Tibial nerve (tissue), 4 donors: ENCODE measurements around the gene LRRC4B. TPM values are rescaled to one million over a fixed set of nuclear protein-coding genes. Genes with fewer than 3 reads are reported as not detected.
A peak's percentile ranks its signal among the peaks of the same experiment; 100 is the strongest.

Source experiments
- DNase-seq, 2 donors: peaks; one replicate each; pipeline ENCODE4 v3.0.0-alpha.2; 2019; ENCODE audit warnings: low spot score in 2 of 2
- H3K27ac ChIP-seq, 4 donors: fragments of 200-600 bp; sonication (generic) in 3 of 4; one replicate each; pipeline ENCODE4 v1.5.1; 2017 to 2019; ENCODE audit warnings: mild to moderate bottlenecking in 1 of 4
- H3K27me3 ChIP-seq, 2 donors: fragments of 200-600 bp; sonication (generic) in 1 of 2; one replicate each; pipeline versions ENCODE4 v1.5.1 to v1.6.0; 2017 to 2019
- H3K36me3 ChIP-seq, 3 donors: fragments of 200-600 bp; sonication (generic); one replicate each; pipeline ENCODE4 v1.5.1; 2018 to 2019
- H3K4me1 ChIP-seq, 4 donors: fragments of 200-600 bp; sonication (generic) in 3 of 4; one replicate each; pipeline ENCODE4 v1.5.1; 2017 to 2019
- H3K4me3 ChIP-seq, 4 donors: fragments of 200-600 bp; sonication (generic) in 3 of 4; one replicate each; pipeline ENCODE4 v1.5.1; 2017 to 2019; ENCODE audit warnings: mild to moderate bottlenecking in 1 of 4, moderate library complexity in 1 of 4
- H3K9me3 ChIP-seq, 4 donors: fragments of 200-600 bp; sonication (generic) in 3 of 4; one replicate each; pipeline ENCODE4 v1.5.1; 2017 to 2019
- CTCF ChIP-seq, 5 experiments: fragments of 200-600 bp in 3 of 5; fragments of 450-650 bp in 2 of 5; sonication (generic) in 3 of 5; IDR thresholded peaks; one replicate each; pipeline ENCODE4 v1.5.1; 2016 to 2019; ENCODE audit warnings: antibody characterized with exemption in 5 of 5, mild to moderate bottlenecking in 3 of 5, moderate library complexity in 2 of 5
- EP300 ChIP-seq, 2 donors: sonication (generic); formaldehyde crosslinking; IDR thresholded peaks; one replicate each; pipeline ENCODE4 v1.6.1; 2017; ENCODE audit warnings: antibody characterized with exemption in 2 of 2, mild to moderate bottlenecking in 1 of 2
- POLR2A ChIP-seq, 2 donors: fragments of 450-650 bp; IDR thresholded peaks; one replicate each; pipeline ENCODE4 v1.6.1; 2017; ENCODE audit warnings: antibody characterized with exemption in 2 of 2, mild to moderate bottlenecking in 2 of 2, moderate library complexity in 2 of 2
- WGBS, 2 donors: methylation state at CpG; one replicate each; pipeline ENCODE4 v1.1.5; 2018; 5-methylcytosine and 5-hydroxymethylcytosine counted together
- total RNA-seq, 4 donors: library from RNA; depleted of rRNA; stranded (reverse); fragments of >200 nt; gene quantifications; one replicate each; pipeline ENCODE4 v1.1.0, GENCODE V29; 2016

Gene LRRC4B
- total RNA-seq, 4 donors from 2014 or later = 1.0 to 3.7 (median 2.8) TPM

GRCh38 chr19:50551715-50552187 lies 16.5 kb downstream of the LRRC4B start:
- no peak for DNase-seq
- peaks cover 0 to 87% of the 10 kb centered on the region in 2 donors for H3K27me3 ChIP-seq

GRCh38 chr19:50551034-50551714 lies 17.1 kb downstream of the LRRC4B start:
- Histone ChIP-seq H3K27ac (no peak overlapping the region), H3K4me3 (peak overlapping the region in 2 of 4 donors; percentile 11 to 41), H3K27me3 (peaks cover 0 to 81% of the 10 kb centered on the region in 2 donors), H3K4me1 (peaks cover 0 to 18% (median 0%) of the 10 kb centered on the region in 4 donors), H3K9me3 (no peaks in the 10 kb centered on the region), H3K36me3 (no peaks in the 10 kb centered on the region)
- 9 to 17% methylated on average over 32 of the region's 32 CpGs for WGBS, 2 donors
- DNase-seq = no peak
- no peak for TF ChIP-seq POLR2A (IDR thresholded peaks at IDR 0.05)
- TF ChIP-seq EP300 (IDR thresholded peaks at IDR 0.05) = no peak
- no peak for TF ChIP-seq CTCF (IDR thresholded peaks at IDR 0.05)

More at GRCh38 chr19:50551715-50552187, 16.5 kb downstream of the LRRC4B start:
- H3K4me1 ChIP-seq = peaks cover 0 to 24% (median 2%) of the 10 kb centered on the region in 4 donors
- no peaks in the 10 kb centered on the region for H3K9me3 ChIP-seq
- H3K27ac ChIP-seq = no peak overlapping the region
- peak overlapping the region in 1 of 4 donors; percentile 41 for H3K4me3 ChIP-seq
- TF ChIP-seq POLR2A (IDR thresholded peaks at IDR 0.05) = no peak
- TF ChIP-seq CTCF (IDR thresholded peaks at IDR 0.05) = no peak
- no peak for TF ChIP-seq EP300 (IDR thresholded peaks at IDR 0.05)
- H3K36me3 ChIP-seq = no peaks in the 10 kb centered on the region
- 1% methylated on average over 21 of the region's 22 CpGs for WGBS, 2 donors

GRCh38 chr19:50550594-50550966 lies 17.7 kb downstream of the LRRC4B start:
- no peaks in the 10 kb centered on the region for H3K36me3 ChIP-seq
- peaks cover 0 to 75% of the 10 kb centered on the region in 2 donors for H3K27me3 ChIP-seq
- no peak for TF ChIP-seq CTCF (IDR thresholded peaks at IDR 0.05)
- no peak for TF ChIP-seq EP300 (IDR thresholded peaks at IDR 0.05)
- TF ChIP-seq POLR2A (IDR thresholded peaks at IDR 0.05) = no peak

GRCh38 chr19:50549927-50550593 lies 18.2 kb downstream of the LRRC4B start:
- H3K4me1 ChIP-seq = peaks cover 0 to 13% (median 0%) of the 10 kb centered on the region in 4 donors
- H3K36me3 ChIP-seq = no peaks in the 10 kb centered on the region
- H3K27me3 ChIP-seq = peaks cover 0 to 70% of the 10 kb centered on the region in 2 donors
- no peak overlapping the region for H3K27ac ChIP-seq
- H3K4me3 ChIP-seq = peak overlapping the region in 1 of 4 donors; percentile 41
- no peak for DNase-seq
- 52 to 60% methylated on average over 14 to 15 of the region's 17 CpGs for WGBS, 2 donors
- no peaks in the 10 kb centered on the region for H3K9me3 ChIP-seq
- no peak for TF ChIP-seq EP300 (IDR thresholded peaks at IDR 0.05)
- no peak for TF ChIP-seq CTCF (IDR thresholded peaks at IDR 0.05)
- no peak for TF ChIP-seq POLR2A (IDR thresholded peaks at IDR 0.05)

More at GRCh38 chr19:50550594-50550966, 17.7 kb downstream of the LRRC4B start:
- H3K9me3 ChIP-seq = no peaks in the 10 kb centered on the region
- WGBS, 2 donors = 35 to 42% methylated on average over 8 of the region's 8 CpGs
- H3K27ac ChIP-seq = no peak overlapping the region
- H3K4me3 ChIP-seq = peak overlapping the region in 2 of 4 donors; percentile 11 to 41
- H3K4me1 ChIP-seq = peaks cover 0 to 13% (median 0%) of the 10 kb centered on the region in 4 donors
- no peak for DNase-seq
